ENCODE results near the gene EPS8L2.
A peak's percentile ranks its signal among the peaks of the same experiment; 100 is the strongest.

EPS8L2 gene

GRCh38 chr11:721247-721740 is 15.3 kb downstream of the EPS8L2 start:
- FAIRE-seq, result no peak
- no peak for TF ChIP-seq POLR2A (IDR thresholded peaks at IDR 0.05; ENCODE audit: low read depth, low read length)
- no peak for DNase-seq (ENCODE audit: insufficient read length, low spot score)

DNA sequence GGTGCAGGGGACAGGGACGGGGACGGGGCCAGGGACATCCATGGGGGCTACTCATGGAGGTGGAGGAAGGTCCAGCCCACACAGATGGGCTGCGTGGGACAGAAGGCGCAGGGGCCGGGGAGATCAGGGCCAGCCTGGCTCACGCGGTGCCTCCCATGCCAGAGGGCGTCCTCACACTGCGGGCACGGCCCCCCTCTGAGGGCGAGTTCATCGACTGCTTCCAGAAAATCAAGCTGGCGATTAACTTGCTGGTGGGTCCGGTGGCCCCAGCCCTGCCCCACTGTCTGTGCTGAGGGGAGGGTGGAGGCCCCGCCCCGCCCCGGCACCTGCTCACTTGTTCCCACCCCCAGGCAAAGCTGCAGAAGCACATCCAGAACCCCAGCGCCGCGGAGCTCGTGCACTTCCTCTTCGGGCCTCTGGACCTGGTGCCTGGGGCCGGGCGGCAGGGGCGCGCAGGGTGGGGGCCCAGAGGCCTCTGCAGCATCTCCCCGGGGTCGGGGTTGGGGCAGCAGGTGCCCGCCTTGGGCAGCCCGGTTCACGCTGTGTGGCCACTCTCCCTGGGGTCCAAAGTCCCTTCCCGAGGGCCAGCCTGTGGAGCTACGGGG is 15.8 kb downstream of the EPS8L2 start:
- FAIRE-seq, result no peak
- no peak for DNase-seq (ENCODE audit: insufficient read length, low spot score)
- TF ChIP-seq POLR2A (IDR thresholded peaks at IDR 0.05; ENCODE audit: low read depth, low read length), result no peak

GRCh38 chr11:722346-722811 is 16.3 kb downstream of the EPS8L2 start:
- no peak for TF ChIP-seq POLR2A (IDR thresholded peaks at IDR 0.05; ENCODE audit: low read depth, low read length)
- DNase-seq (ENCODE audit: insufficient read length, low spot score), result no peak
- no peak for FAIRE-seq

- no peak for TF ChIP-seq POLR2A (IDR thresholded peaks at IDR 0.05; ENCODE audit: low read depth, low read length)
- DNase-seq (ENCODE audit: insufficient read length, low spot score) (no peak), FAIRE-seq (no peak)
Observed at GRCh38 chr11:723120-723883, 17.3 kb downstream of the EPS8L2 start.

- TF ChIP-seq POLR2A (IDR thresholded peaks at IDR 0.05; ENCODE audit: low read depth, low read length), result no peak
- FAIRE-seq, result no peak
- DNase-seq (ENCODE audit: insufficient read length, low spot score), result no peak
Observed at GRCh38 chr11:724049-724777, 18.2 kb downstream of the EPS8L2 start.

GRCh38 chr11:724778-725386 is 18.9 kb downstream of the EPS8L2 start:
- DNase-seq (ENCODE audit: insufficient read length, low spot score), result no peak
- FAIRE-seq, result no peak
- TF ChIP-seq POLR2A (IDR thresholded peaks at IDR 0.05; ENCODE audit: low read depth, low read length), result no peak

DNA sequence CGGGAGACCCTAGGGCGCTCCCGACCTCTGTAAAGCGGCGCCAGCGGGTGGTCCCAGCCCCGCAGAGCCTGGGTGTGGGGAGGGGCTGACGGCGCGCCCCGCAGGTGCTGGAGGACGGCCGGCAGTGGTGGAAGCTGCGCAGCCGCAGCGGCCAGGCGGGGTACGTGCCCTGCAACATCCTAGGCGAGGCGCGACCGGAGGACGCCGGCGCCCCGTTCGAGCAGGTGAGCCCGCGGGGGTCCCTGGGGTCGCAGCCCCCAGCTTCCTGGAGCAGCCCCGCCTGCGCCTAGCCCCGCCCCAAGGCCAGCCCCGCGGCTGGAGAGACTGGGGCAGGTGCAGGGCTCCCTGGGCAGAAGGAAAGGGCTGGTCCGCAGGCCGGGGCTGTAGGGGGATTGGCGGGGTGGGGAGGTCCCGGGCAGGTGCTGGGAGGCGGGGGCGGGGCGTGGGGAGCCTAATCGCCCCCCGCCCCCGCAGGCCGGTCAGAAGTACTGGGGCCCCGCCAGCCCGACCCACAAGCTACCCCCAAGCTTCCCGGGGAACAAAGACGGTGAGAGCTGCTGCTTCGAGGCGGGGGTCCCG is 19.7 kb downstream of the EPS8L2 start:
- no peak for TF ChIP-seq POLR2A (IDR thresholded peaks at IDR 0.05; ENCODE audit: low read depth, low read length)
- no peak for DNase-seq (ENCODE audit: insufficient read length, low spot score)
- no peak for FAIRE-seq

GRCh38 chr11:726278-727220 is 20.5 kb downstream of the EPS8L2 start:
- no peak for TF ChIP-seq POLR2A (IDR thresholded peaks at IDR 0.05; ENCODE audit: low read depth, low read length)
- DNase-seq (ENCODE audit: insufficient read length, low spot score), result no peak
- FAIRE-seq, result no peak

GRCh38 chr11:727281-727701 is 21.3 kb downstream of the EPS8L2 start:
- no peak for TF ChIP-seq POLR2A (IDR thresholded peaks at IDR 0.05; ENCODE audit: low read depth, low read length)
- no peak for DNase-seq (ENCODE audit: insufficient read length, low spot score)
- FAIRE-seq, result no peak

DNA sequence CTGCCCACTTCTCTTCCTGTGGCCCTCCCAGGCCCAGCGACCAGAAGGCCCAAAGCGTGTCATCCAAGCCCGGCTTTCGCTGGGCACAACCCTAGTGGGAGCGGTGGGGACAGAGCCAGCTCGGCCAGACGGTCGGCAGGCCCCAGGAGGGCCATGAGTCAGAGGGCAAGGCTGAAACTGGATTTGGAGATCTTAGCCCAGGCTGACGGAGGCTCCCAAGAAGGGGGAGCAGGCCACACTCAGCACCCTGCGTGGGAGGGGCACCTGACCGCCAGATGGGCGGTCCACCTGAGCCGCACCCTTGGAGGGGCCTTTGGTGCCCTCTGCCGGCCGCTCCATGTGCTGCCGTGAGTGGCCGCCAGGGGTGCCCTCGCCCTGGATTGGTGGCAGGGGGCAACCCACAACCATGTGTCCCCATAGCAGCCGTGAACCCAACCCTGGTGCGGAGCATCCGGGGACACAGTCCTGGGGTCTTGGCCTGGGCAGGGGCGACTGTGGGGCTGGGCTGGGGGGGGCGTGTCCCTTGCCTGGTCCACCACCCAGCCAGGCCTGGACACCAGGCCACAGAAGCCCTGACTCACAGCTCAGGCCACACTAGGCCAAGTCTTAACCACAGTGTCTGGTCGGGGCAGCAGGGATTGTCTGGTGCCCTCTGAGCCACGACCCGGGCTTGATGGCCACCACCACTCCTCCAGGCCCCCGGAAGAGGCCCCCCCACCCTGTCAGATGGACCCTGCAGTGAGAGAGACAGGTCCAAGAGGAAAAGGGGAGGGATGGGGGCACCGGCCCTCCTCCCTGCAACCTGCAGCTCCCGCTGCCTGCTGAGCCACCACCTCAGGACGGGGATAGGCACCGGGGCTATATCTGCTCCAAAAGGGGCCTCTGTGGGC is 22.1 kb downstream of the EPS8L2 start:
- FAIRE-seq (peak; percentile 86), DNase-seq (ENCODE audit: insufficient read length, low spot score) (peak; percentile 100)
- TF ChIP-seq POLR2A (IDR thresholded peaks at IDR 0.05; ENCODE audit: low read depth, low read length), result no peak

- no peak for DNase-seq (ENCODE audit: insufficient read length, low spot score)
- no peak for TF ChIP-seq POLR2A (IDR thresholded peaks at IDR 0.05; ENCODE audit: low read depth, low read length)
- FAIRE-seq, result no peak
Observed at GRCh38 chr11:728901-729491, 23.0 kb downstream of the EPS8L2 start.

Measured in H54 (cell line).